ENCODE results near the gene RPL35.

RPL35 gene

DNA sequence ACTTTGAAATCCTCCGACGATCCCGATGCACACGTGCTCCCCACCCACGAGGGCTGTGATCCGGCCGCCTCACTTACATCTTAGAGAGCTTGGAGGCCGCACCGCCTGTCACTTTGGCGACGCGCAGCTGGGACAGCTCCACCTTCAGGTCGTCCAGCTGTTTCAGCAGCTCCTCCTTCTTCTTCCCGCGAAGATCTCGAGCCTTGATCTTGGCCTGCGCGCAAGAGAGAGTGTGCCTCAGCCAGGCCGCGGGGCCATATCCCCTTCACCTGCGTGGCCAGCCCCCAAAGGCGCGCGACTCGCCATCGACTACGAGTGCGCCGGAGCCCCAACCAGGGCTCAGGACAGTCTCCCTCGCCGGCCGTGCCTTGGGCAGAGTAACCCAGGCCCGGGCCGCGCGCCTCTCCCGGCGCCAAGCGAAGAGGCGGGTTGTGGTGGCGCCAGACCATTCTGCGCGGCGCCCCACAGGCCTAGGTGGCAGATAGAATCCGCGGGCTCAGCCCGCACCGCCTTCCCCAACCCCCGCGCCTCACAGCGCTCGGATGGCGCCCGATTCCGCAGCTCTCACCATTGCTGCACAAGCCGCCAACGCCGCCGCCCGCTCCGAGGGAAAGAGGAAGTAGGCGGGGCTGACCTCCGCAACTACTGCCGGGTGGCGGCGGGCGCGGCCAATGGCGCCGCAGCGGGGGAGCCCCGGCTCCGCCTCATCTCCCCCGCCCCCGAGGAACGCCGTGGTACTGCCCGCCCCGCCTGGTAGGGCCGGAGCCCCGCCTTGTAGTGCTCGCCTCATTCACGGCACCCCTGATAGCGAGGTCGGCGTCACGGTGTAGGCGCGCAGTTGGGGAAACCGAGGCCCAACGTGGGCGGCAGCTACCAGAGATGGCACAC lies at the start of gene RPL35, which contains the start of gene ARPC5L:
TSS of gene RPL35 (minus strand) at position 616 of the 888 bp plus-strand sequence. CDS start at position 571, 45 bp downstream.
TSS of gene ARPC5L (plus strand) at position 789 of the 888 bp plus-strand sequence. CDS start 7,161 bp downstream, outside the sequence.
- peak; percentile 97 for DNase-seq (ENCODE audit: low spot score)

DNA sequence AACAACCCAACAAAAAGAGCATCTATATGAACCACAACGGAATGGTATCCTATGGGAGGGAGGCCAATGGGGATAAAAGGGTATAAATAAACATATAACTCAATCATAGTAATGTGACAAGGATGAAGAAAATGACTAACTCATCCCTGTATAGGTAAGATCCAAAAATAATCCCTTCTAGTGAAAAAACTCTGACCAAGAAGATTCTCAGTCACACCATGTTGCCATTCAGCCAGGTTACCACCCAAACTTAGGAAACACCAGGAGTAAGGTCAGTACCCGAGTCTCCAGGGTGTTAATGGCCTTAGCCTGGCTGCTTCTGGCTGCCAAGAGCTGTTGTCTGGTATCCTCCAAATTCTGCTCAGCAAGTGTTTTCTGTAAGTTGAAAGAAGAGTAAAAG lies 46.3 kb upstream of the RPL35 start:
- DNase-seq (ENCODE audit: low spot score) = no peak

DNA sequence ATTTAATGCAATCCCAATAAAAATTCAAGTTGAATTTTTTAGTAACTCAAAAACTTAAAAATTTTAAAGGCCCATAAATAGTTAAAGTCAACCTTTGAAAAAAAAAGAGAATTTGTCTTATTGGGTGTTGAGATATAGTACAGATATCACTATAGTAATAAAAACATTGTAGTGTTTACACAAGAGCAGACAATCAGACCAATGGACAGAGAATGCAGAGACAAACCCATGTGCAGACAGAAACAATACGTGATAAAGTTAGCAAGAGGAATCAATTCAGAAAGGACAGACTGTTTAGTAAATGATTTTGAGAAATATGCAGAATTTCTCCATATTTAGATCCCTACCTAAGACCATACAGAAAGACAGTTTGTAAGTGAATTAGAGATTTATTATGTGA lies 45.2 kb upstream of the RPL35 start:
- no peak for DNase-seq (ENCODE audit: low spot score)

DNA sequence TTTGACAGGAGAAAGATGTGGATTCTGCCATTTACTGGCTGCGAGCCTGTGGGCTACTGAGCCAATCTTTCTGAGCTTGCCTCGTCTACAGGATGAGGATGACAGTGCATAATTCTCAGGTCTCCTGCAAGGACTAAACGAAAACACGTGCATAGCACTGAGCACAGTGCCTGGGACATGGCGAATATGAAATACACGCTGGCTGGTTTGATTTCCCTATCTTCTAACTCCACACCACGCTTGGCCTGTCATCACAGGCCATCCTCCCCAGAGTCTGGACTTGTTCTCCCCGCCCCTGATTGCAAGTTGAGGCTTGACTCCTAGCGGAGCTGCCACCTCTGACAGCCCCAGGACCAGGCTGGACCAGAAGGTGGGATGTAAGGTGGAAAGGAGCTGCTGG lies 38.1 kb upstream of the RPL35 start:
- DNase-seq (ENCODE audit: low spot score) = no peak

DNA sequence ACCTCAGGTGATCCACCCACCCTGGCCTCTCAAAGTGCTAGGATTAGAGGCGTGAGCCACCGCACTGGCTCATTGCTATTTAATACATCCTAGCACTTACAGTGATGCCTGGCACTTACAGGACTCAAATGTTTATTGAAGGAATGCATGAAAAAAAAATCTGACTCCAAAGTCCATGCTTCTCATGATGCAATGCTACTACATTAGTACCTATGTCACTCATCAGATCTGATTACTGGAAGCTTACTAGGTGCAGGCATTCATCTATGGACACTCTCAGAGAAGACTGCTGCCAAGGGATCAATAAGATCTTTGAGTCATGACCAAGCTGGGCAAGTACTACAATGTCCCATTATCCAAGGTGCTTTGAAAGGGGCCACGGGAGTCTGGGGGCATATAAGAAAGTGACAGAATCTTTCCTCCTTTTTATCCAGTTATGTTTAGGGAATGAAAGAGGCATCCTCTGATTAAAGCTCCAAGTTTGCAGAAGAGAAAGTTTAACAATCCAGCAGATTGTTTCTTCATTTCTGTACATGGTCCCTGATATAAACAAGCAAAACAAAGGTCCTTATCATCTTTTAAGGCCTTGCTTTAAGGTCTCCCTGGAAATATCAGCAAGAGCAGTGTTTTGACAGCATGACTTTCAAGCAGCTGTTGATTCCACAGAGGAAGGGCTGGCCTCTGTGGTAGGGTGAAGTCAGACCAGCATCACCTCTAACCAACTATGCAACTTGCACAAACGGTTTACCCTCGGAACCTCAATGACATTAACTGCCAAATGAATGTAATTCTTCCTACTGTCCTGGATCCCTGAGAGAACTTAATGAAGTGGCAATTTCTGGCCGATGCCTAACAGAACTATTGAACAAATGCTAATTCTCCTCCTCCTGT lies 36.1 kb upstream of the RPL35 start:
- DNase-seq (ENCODE audit: low spot score) = peak; percentile 43

DNA sequence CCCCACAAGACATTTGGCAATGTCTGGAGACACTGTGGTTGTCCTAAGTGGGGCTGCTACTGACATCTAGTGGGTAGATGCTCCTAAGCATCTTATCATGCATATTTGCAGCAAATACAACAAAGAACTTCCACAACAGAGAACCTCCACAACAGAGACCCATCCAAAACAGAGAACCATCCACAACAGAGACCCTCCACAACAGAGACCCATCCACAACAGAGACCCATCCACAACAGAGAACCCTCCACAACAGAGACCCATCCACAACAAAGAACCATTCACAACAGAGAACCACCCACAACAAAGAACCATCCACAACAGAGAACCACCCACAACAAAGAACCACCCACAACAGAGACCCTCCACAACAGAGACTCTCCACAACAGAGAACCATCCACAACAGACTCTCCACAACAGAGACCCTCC lies 33.0 kb upstream of the RPL35 start:
- no peak for DNase-seq (ENCODE audit: low spot score)

DNA sequence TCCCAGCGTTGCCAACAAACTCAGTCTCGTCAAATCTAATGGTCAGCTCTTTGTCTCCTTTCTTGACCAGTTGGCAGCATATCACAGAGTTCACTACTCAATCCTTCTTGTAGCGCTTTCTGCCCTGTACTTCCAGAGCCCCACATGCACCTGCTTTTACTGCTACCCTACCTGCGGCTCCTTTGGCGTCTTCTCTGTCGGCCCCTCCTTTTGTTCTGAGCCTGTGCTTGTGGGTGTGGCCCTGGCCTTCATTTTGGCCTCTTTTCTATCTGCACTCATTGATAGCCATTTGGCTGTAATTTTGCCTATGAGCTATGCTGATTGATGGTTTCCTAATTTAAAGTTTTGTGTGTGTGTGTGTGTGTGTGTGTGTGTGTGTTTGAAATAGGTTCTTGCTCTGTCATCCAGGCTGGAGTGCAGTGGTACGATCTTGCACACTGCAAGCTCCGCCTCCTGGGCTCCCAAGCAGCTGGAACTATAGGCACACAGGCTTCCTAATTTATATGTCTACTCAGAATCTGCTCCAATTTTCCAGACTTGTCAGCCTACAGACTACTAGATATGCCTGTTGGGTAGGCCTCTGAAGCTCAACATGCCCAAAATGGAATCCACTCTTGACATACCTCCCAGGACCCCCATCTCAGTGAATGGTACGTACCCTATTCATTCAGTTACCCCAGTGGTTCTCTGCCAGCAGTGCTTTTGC lies 32.4 kb upstream of the RPL35 start:
- DNase-seq (ENCODE audit: low spot score) = no peak

DNA sequence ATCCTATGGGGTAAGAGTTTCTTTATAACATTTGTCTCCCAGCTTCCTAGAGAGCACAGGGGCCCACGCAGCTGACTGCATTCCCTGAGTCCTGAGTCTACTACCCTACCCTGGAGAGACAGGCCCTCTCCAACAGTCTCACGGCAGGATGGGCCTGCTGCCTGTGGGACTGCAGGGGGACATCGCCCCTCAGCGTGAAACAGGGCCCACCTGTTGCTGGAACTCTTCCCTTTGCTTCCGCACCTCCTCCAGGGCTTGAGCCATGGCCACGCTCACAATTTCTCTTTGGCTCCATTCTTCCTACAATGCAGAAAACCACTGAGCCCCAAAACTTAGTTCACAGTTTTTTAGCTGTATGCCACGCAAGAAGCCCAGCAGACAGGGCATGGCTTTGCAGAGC lies 28.4 kb upstream of the RPL35 start:
- DNase-seq (ENCODE audit: low spot score) = no peak

DNA sequence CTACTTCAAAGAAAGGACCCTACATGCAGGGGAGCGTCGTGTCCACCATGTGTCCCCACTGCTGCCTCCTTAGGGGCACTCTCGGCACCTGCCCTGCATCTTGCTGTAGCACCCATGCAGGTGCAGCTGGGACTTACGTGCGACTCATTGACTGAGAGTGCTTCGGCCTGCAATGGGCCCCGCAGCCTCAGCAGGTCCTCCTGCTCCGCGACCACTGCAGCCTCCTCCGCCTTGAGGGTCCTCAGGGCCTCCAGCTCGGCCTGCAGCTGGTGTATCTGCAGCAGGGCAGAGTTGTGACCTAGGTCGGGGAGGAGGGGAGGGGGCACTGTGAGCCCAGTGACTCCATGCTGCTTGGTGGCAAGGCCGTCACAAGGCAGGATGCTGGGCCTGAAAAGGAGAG lies 27.2 kb upstream of the RPL35 start:
- no peak for DNase-seq (ENCODE audit: low spot score)

DNA sequence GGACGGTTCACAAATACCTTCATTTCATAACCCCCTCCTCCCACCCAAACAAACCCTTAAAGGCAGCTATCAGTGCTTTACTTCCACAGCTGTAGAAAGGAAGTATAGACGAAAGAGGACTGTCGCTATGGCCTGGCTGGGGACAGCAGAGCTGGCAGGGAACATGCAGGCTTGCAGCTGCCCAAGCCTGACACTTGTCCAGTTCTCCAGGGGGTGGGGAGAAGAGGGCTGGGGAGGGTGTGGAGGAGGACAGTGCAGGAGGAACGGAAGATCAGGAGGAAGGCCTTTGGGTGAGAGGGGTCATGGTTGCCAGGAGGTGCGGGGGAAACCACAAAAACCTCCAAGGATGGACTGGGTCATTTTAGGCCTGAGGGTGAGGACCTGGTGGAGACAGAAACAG lies 26.1 kb upstream of the RPL35 start:
- DNase-seq (ENCODE audit: low spot score) = no peak

DNA sequence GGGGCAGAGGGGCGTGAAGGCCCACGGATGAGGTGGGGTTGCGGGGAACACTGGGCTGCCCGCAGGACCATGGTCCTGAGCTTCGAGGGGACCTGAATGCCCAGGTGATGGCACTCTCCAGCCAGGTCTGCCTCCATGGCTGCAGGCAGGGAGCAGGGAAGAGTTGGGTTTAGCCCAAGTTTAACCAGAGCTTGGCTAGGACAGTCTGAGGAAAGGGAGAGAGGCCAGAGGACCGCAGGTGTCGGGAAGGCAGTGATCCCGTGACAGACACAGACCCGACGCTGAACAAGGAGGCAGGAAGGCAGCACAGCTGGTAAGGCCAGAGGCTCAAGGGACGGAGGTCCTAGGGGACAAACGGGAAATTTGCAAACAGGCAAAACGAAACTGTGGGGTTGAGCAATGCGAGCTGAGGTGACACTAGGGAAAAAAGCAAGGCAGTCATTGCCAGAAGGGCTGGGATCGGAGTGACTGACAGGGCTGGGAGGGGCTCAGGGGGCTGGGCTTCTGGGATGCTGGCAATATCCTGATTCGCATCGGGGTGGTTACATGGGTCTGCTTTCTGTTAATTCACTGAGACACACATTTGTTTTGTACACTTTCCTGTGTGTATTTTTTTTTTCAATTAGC lies 25.2 kb upstream of the RPL35 start:
- no peak for DNase-seq (ENCODE audit: low spot score)

DNA sequence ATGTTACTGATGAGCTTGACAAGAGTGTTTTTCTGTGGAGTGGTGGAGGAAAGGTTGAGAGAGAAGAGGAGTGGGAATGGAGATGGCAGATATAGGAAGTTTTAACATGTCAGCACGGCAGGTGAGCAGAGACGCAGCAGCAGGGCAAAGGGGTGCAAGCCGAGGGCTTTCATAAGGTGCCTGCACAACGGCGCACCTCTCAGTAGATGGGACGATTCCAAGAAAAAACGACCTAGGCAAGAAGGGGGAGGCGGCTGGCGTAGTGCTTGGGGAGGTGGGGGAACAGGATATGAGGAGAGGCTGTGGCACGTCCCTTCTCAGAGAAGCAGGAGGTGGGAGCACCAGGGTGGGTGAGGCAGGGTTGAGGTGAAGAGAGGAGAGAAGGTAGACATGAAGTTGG lies 24.7 kb upstream of the RPL35 start:
- no peak for DNase-seq (ENCODE audit: low spot score)

DNA sequence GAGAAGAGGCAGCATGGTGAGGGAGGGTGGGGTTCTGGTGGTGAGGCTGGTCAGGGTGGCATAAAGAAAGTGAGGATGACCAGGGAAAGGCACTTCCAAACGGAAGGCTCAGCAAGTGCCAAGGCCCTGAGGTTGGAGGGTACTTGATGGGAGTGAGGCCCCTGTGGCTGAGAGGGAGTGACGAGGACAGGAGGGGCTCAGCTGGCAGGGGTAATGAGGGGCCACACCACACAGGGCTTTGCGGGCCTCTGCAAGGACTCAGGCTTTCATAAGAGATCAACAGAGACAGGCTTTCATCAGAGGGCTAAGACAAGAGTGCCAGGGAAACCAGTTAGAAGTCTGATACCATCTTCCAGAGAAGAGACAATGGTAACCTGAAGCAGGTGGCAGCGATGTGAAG lies 23.8 kb upstream of the RPL35 start:
- DNase-seq (ENCODE audit: low spot score) = no peak

DNA sequence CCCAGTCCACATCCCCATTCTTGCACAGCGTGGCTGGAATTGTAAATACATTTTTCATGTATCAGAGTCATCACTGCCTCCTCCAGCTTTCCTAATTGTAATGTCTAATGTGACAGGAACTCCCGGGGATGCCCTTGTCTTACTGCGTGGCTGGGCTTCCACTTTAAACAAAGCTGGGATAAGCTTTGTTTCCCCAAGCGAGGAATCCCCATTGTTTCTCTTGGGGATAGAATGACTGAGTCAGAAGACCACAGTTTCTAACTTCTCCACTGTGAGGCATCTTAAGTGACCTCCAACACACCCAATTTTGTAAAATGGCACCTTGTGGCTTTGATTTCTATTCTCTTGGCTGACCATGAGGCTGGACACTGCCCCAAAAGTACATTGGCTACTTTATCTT lies 22.6 kb upstream of the RPL35 start:
- no peak for DNase-seq (ENCODE audit: low spot score)

DNA sequence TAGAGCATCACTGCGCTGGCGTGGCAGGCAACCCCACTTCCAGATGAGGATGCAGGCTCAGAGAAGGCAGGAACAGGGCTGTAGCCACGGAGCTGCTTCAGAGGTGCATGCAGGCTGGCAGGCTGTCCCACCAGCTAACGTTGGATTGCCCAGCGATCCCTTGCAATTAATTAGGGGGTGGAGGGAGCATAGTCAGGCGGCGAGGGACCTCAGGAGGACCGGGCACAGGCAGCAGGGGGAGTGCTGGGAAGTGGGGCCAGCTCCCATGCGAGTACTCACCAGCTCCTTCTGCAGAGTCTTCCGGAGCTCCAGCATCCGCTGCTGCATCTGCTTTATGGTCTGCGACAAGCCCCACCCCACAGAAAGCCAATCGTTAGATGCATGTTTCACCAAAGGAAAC lies 20.5 kb upstream of the RPL35 start:
- DNase-seq (ENCODE audit: low spot score) = no peak

DNA sequence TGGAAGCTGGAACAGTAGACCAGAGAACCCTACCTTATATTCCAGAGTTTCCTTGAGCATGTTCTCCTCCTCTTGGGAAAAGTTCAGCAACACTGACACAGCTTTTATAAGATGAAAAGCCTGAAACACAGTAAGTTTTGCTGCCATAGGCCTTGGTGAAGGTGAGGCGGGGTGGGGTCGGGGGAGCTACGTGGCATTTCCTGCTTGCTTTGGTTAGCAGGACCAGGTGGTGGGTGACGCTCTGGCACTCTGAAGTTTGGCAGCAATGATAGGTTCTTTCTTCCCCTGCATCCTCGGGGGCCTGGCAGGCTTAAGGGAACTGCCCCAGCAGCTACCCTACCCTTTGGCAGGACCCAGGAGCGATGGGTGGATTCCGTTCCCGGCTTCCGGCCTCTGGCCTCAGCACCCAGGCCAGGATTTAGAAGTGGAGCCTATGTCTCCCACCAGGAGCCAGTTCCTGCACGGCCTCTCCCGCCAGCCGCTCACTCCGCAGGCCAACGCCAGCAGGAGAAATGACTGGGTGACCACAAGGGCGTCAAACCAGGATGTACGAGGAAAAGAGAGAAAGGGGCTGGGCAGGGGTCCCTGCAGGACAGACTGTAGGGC lies 19.5 kb upstream of the RPL35 start:
- no peak for DNase-seq (ENCODE audit: low spot score)

DNA sequence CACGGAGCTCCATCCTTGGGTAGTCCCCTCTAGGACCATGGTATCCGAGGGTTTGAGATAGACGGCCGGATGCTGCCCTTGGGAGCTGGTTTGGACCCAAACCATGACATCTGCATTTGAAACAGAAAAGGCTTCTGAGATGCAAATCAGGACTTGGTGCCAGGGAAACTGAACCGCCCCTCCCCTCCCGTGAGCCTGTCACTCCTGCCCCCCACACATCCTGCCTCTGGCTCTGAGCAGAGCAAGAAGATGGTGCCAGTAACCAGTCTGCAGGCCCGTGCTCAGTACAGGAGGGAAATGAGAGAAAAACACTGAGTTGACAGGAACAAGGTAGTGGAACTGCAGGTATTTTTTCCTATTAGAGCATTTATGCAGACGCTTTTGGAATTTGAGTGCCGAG lies 18.7 kb upstream of the RPL35 start:
- DNase-seq (ENCODE audit: low spot score) = no peak

DNA sequence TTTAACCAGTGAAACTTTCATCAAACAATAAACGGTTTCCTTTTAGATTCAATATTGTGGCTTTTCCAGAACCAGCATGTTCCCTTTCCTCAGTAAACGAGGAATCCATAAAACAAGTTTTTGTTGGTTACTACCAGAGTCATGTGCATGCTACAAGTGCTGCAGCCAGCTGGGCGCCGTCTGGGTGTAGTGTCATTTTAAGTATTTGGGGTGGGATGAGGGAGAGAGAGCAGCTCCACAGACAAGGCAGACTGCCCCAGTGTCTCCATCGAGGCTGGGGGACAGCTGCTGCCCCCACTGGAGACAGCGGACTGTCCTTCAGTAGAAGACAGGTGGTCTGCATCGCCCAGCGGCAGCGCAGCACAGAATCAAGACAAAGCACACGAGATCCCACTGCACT lies 17.5 kb upstream of the RPL35 start:
- no peak for DNase-seq (ENCODE audit: low spot score)

DNA sequence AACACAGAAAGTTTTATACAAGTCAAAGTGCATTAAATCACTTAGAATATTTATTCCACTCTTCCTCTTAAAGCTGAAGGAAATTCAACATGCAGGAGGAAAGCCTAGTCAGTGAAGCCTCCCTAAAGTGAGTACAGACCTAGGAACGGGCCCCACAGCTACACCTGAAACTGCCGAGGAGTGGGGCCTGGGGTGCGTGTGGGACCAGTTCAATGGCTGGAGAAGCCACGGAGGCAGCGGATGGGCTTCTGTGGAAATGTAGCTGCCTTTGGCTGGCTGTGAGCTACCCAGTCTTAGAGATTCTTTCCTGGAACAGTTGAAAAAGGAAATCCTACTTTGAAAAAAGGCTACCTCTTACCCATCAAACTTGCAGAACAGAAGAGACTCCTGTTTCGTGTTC lies 16.8 kb upstream of the RPL35 start:
- DNase-seq (ENCODE audit: low spot score) = no peak

DNA sequence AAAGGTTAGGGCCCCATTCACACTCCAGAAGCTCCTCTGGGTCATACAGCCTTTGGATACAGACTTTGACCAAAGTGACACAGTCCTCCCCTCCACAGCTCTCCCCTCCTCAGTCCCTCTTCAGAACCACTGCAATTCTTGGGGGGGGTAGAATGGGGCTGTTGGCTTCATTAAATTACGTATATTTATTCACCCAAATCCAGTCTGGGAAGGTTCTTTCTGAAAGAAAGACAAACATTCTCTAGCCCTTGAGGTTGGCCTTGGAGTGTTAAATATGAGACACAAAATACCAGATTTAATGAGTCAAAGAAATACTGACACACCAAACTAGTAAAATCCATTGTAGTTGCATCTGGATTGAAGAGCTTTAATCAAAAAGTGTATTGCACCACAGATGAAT lies 16.3 kb upstream of the RPL35 start:
- DNase-seq (ENCODE audit: low spot score) = no peak

DNA sequence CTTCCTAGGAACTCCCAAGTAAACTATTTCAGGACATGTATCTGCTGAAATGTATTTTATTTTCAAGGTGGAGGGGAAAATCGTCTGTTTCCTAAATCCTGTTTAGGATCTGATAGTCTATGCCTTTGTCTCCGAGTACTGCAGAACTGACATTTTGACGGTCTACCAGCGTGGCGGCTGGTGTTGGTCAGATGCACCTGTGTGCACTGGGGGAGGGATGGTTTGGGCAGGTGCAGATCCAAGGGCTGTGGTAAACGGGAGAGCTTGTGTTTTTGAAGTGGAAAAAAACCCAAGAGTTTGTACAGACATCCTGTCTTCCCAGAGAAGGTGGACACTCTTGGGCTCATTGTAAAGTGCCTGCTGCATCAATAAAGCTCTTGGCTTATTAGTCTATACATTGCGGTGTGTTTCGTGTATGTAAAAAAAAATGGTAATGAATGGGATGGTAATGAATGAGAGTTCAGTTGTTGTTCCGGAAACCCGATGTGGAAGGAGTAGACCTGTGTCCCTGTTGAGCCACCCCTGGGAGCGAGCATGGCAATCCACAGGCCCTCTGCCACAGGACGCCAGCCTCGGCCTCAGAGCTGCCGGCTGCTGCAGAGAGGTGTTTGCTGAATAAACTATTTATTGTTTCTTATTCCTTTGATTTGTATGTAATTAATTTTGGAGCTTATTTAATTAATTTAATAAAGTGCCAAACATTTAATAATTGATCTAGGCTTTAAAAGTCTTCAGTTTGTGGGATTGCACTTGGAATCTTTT lies 15.4 kb upstream of the RPL35 start:
- DNase-seq (ENCODE audit: low spot score) = no peak
